Fibroblast of lung (primary cell): ENCODE measurements around the gene SLC24A3. TPM values are rescaled to one million over a fixed set of nuclear protein-coding genes. Genes with fewer than 3 reads are reported as not detected.

Experiments
- DNase-seq, 2 donors: peaks; one replicate each; pipeline versions ENCODE4 v3.0.0 to v3.0.0-alpha.2; 2010; ENCODE audit warnings: low read depth in 2 of 2
- H2AFZ ChIP-seq: 2 replicates; pipeline ENCODE4 v1.5.1; 2012; ENCODE audit warnings: low read length, control low read depth, inconsistent platforms
- H3K27ac ChIP-seq: 2 replicates; pipeline ENCODE4 v1.5.1; 2011; ENCODE audit warnings: low read length, control low read depth; ENCODE audit not compliant: insufficient read depth
- H3K27me3 ChIP-seq: 2 replicates; pipeline ENCODE4 v1.5.1; 2011; ENCODE audit warnings: mild to moderate bottlenecking, low read length; ENCODE audit not compliant: control insufficient read depth, insufficient read depth
- H3K36me3 ChIP-seq: 2 replicates; pipeline ENCODE4 v1.5.1; 2011; ENCODE audit warnings: low read length; ENCODE audit not compliant: control insufficient read depth, insufficient read depth
- H3K4me1 ChIP-seq: 2 replicates; pipeline ENCODE4 v1.5.1; 2011; ENCODE audit warnings: low read length; ENCODE audit not compliant: control insufficient read depth, insufficient read depth; ENCODE audit errors: extremely low read depth
- H3K4me2 ChIP-seq: 2 replicates; pipeline ENCODE4 v1.5.1; 2011; ENCODE audit warnings: low read length, control low read depth; ENCODE audit not compliant: insufficient read depth; ENCODE audit errors: extremely low read depth
- H3K4me3 ChIP-seq, 4 experiments: fragments of 200-600 bp in 1 of 4; sonication (generic) in 1 of 4; replicated peaks in 1 of 4; 2 replicates each; pipeline ENCODE4 v1.5.1; 2011 to 2016; ENCODE audit warnings: low read length in 4 of 4, low read depth in 3 of 4, mild to moderate bottlenecking in 3 of 4, control low read depth in 2 of 4, inconsistent platforms in 1 of 4, mixed read lengths in 1 of 4; ENCODE audit not compliant: insufficient read depth in 1 of 4; ENCODE audit errors: control extremely low read depth in 1 of 4
- H3K79me2 ChIP-seq: 2 replicates; pipeline ENCODE4 v1.5.1; 2012; ENCODE audit warnings: mild to moderate bottlenecking, low read length, inconsistent platforms; ENCODE audit not compliant: control insufficient read depth, insufficient read depth
- H3K9ac ChIP-seq: 2 replicates; pipeline ENCODE4 v1.5.1; 2011; ENCODE audit warnings: mild to moderate bottlenecking, low read length, control low read depth; ENCODE audit not compliant: insufficient read depth
- H3K9me3 ChIP-seq: 2 replicates; pipeline ENCODE4 v1.5.1; 2012; ENCODE audit warnings: low read depth, low read length; ENCODE audit not compliant: control insufficient read depth, insufficient read depth
- H4K20me1 ChIP-seq: 2 replicates; pipeline ENCODE4 v1.5.1; 2011; ENCODE audit warnings: low read length; ENCODE audit not compliant: control insufficient read depth, insufficient read depth; ENCODE audit errors: extremely low read depth
- EZH2 ChIP-seq: IDR thresholded peaks from 2 replicates; pipeline ENCODE4 v1.5.1; 2012; ENCODE audit warnings: low read length, control low read depth, mild to moderate bottlenecking; ENCODE audit errors: missing control alignments
- polyA plus RNA-seq, 2 donors: library from polyadenylated mRNA; depleted of rRNA in 1 of 2; stranded (reverse) in 1 of 2; unstranded in 1 of 2; fragments of >200 nt; gene quantifications; 2 replicates each; pipeline ENCODE4 v1.2.1, GENCODE V29; 2011 to 2012; ENCODE audit warnings: missing spikeins in 1 of 2
- total RNA-seq: library from RNA; depleted of rRNA; stranded (reverse); fragments of >200 nt; gene quantifications from 2 replicates; pipeline ENCODE4 v1.2.1, GENCODE V29; 2014
- TF ChIP-seq, protein P1 (sequence below), 2 donors: IDR thresholded peaks in 1 of 2; conservative IDR thresholded peaks in 1 of 2; 1 replicate in 1 of 2; 2 replicates in 1 of 2; pipeline ENCODE4 v1.5.1; 2011 to 2012; ENCODE audit warnings: low read length in 2 of 2, control low read depth in 1 of 2, inconsistent platforms in 1 of 2, low read depth in 1 of 2, mild to moderate bottlenecking in 1 of 2

SLC24A3 gene
- total and polyA plus RNA-seq, 2 donors (not counting 1 experiment from before 2014, with no cell fraction given): 0.03 to 1.8 TPM

DNA sequence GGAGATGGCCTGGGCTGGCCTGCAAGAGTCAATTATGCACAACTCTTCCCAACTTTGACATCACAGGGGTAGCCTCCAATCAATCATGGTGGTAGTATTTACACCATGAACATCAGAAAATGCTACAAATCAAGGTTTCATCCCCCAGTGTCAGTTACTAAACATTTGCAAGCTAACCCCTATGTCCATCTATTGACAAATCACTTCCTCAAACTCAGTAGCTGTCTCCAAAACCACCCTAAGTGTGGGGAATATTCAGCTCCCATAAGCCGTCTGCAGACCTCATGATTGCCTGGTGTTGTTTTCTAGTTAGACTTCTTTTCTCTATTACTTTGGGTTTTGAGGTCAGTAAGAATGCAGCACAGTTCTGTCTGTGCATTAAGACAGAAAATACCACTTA is 344.8 kb downstream of the SLC24A3 start:
- no peak overlapping the region for H3K9ac ChIP-seq
- TF ChIP-seq EZH2: no peak
- TF ChIP-seq, protein P1, sequence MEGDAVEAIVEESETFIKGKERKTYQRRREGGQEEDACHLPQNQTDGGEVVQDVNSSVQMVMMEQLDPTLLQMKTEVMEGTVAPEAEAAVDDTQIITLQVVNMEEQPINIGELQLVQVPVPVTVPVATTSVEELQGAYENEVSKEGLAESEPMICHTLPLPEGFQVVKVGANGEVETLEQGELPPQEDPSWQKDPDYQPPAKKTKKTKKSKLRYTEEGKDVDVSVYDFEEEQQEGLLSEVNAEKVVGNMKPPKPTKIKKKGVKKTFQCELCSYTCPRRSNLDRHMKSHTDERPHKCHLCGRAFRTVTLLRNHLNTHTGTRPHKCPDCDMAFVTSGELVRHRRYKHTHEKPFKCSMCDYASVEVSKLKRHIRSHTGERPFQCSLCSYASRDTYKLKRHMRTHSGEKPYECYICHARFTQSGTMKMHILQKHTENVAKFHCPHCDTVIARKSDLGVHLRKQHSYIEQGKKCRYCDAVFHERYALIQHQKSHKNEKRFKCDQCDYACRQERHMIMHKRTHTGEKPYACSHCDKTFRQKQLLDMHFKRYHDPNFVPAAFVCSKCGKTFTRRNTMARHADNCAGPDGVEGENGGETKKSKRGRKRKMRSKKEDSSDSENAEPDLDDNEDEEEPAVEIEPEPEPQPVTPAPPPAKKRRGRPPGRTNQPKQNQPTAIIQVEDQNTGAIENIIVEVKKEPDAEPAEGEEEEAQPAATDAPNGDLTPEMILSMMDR (conservative IDR thresholded peaks at IDR 0.05 in 1 of 2, IDR thresholded peaks at IDR 0.05 in 1 of 2; ENCODE audit: low read depth in 1 of 2, low read length in 2 of 2): no peak
- no peak overlapping the region for H3K4me2 ChIP-seq
- no peak overlapping the region for H3K27ac ChIP-seq
- no peaks in the 10 kb centered on the region for H3K36me3 ChIP-seq
- no peaks in the 10 kb centered on the region for H3K27me3 ChIP-seq
- no peaks in the 10 kb centered on the region for H3K9me3 ChIP-seq
- no peak overlapping the region for H3K4me3 ChIP-seq
- H2AFZ ChIP-seq: no peak overlapping the region
- H4K20me1 ChIP-seq: no peaks in the 10 kb centered on the region
- no peak for DNase-seq
- H3K4me1 ChIP-seq: no peaks in the 10 kb centered on the region
- no peaks in the 10 kb centered on the region for H3K79me2 ChIP-seq

DNA sequence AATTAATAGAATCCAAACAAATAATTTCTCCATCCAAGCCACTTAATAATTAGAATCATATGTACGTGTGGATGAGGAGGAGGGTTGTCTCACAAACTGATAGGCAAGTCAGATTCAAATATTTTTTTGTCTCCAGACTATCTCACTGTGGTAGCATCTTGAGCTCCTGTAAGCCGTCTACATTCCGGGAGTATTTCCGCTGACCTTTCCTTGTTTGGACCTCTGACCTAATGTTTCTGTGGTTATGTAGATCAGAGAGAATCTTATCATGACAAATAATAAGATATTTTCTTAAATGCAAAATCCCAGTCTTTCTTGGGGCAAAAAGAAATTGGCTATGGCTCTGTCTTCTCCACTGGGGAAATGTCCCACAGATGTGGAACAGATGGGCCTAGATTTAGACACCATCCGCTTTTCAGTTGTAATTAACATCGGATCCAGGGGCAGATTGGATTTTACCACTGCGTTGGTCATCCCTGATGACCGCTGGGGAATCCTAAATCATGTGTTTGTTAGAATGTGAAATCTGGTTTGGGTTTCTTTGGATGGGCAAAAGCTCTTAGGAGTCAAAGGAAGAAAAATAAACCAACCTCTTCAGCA is 348.5 kb downstream of the SLC24A3 start:
- Histone ChIP-seq H3K4me2 (no peak overlapping the region), H3K4me1 (no peaks in the 10 kb centered on the region), H3K36me3 (no peaks in the 10 kb centered on the region), H2AFZ (no peak overlapping the region), H4K20me1 (no peaks in the 10 kb centered on the region), H3K4me3 (no peak overlapping the region), H3K9me3 (no peaks in the 10 kb centered on the region), H3K27ac (no peak overlapping the region), H3K9ac (no peak overlapping the region), H3K79me2 (no peaks in the 10 kb centered on the region), H3K27me3 (no peaks in the 10 kb centered on the region)
- no peak for DNase-seq
- TF ChIP-seq EZH2: no peak
- TF ChIP-seq, protein P1 (conservative IDR thresholded peaks at IDR 0.05 in 1 of 2, IDR thresholded peaks at IDR 0.05 in 1 of 2; ENCODE audit: low read depth in 1 of 2, low read length in 2 of 2): no peak

DNA sequence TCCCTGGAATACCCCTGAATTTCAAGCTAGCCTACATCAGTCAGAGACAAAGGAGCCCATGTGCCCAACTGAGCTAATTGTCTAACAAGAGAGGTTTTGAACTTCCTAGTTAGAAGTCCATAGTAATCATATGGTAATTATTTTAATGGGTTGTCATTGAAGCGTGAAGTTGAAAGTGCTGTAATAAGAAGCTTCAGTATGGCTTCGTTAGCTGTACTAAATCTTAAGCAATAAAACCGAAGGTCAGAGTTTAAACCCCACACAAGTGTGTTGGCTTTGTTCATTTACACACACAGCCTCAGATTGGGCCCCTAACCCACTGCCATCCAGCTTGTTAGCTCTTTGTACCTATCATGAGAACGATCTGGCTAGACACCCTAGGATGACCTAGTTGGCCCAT is 350.0 kb downstream of the SLC24A3 start:
- Histone ChIP-seq H3K36me3 (no peaks in the 10 kb centered on the region), H3K27me3 (no peaks in the 10 kb centered on the region), H3K27ac (no peak overlapping the region), H3K4me1 (no peaks in the 10 kb centered on the region), H4K20me1 (no peaks in the 10 kb centered on the region), H3K9me3 (no peaks in the 10 kb centered on the region), H2AFZ (no peak overlapping the region), H3K79me2 (no peaks in the 10 kb centered on the region), H3K4me2 (no peak overlapping the region), H3K4me3 (no peak overlapping the region), H3K9ac (no peak overlapping the region)
- DNase-seq: no peak
- TF ChIP-seq, protein P1 (conservative IDR thresholded peaks at IDR 0.05 in 1 of 2, IDR thresholded peaks at IDR 0.05 in 1 of 2; ENCODE audit: low read depth in 1 of 2, low read length in 2 of 2): no peak
- no peak for TF ChIP-seq EZH2
